SHP77 treated with DMSO at 0.1 percent for 48 hours (cell line): ENCODE measurements around the gene HAUS3.
A peak's percentile ranks its signal among the peaks of the same experiment; 100 is the strongest.

Experiments used
- DNase-seq: peaks from one replicate; lab custom pipeline; 2025; lab: John Stamatoyannopoulos, UW

HAUS3 gene

DNA sequence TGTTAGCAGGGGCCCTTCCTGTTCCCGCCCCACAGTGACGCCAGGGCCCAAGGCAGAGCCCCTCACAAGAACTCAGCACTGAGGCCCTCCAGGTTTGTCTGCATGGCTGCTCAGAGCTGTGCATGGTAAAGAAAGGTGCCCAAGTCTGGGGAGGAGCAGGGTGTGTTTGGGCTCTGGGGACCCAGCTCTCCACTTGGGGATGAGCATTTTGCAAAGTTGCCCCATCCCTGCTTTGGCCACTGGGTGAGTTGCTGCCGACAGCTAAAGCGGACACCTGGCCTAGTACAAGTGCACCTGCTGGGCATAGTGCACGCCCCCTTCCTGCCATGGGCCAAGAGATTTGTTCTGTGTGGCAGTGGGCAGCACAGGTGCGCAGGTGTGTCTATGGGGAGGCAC, 22.0 kb upstream of the HAUS3 start:
- DNase-seq = no peak

DNA sequence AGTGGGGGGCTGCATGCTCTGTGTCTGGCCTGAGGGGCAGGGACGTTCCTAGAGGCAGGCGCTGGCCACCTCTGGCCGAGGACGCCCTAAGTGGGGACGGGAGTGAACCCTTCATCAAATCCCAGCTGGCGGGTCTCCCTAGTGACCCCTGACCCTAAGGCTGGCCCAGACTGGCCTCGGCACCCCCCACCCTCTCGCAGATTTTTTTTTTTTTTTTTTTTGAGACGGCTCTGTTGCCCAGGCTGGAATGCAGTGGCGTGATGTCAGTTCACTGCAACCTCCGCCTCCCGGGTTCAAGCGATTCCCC, 21.0 kb upstream of the HAUS3 start:
- DNase-seq = no peak

DNA sequence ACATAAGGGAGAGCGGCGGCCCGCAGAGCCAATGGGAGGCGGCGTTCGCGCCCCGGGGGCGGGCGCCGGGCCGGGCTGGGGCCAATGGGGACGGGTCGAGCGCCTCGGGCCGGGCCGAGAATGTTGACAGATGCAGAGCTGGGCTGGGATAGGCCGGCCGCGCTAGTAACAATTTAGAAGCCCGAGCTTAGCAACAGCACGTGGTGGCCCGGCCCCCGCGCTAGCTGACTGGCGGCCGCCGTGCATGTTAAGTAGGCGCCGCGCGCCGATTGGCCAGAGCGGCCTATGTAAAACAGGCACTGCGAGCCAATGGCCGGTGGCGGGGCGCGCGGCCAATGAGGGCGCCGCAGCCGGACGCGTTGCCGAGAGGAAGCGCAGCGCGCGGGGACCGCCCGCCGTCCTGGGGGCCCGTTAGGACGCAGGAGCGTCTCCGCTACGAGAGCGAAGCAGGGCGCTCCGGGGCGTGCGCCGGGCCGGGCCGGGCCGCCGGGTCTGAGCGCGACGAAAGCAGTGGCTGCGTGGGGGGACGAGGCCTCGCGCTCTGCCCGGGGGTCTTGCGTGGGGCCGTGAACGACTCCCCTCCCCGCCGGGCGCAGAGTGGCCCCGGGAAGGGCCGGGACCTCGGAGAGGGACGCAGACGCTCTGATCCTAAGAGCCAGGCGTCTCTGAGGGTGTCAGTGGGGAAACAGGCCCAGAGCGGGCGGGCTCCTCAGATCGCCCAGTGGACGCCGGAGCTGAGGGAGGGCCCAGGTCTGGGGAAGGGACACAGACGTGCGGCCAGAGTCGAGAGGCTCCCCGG, 20.4 kb upstream of the HAUS3 start:
- DNase-seq = peak; percentile 63

DNA sequence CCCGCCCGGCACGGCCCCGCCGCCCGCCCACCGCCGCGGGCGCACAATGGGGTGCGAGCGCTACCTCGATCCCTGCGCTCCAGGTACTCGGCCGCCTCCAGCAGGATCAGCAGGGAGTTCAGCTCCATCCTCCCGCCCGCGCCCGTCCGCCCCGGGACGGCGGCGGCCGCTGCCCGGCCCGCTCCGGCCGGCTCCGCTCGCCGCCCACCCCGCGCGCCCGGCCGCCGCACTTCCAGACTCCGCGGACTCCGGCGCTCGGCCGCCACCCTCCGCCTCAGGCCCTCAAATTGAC, 19.9 kb upstream of the HAUS3 start, which contains the start of gene MXD4:
TSS of gene MXD4 (minus strand) at position 257 of the 292 bp plus-strand sequence. CDS start at position 128, 129 bp downstream.
- DNase-seq = no peak

DNA sequence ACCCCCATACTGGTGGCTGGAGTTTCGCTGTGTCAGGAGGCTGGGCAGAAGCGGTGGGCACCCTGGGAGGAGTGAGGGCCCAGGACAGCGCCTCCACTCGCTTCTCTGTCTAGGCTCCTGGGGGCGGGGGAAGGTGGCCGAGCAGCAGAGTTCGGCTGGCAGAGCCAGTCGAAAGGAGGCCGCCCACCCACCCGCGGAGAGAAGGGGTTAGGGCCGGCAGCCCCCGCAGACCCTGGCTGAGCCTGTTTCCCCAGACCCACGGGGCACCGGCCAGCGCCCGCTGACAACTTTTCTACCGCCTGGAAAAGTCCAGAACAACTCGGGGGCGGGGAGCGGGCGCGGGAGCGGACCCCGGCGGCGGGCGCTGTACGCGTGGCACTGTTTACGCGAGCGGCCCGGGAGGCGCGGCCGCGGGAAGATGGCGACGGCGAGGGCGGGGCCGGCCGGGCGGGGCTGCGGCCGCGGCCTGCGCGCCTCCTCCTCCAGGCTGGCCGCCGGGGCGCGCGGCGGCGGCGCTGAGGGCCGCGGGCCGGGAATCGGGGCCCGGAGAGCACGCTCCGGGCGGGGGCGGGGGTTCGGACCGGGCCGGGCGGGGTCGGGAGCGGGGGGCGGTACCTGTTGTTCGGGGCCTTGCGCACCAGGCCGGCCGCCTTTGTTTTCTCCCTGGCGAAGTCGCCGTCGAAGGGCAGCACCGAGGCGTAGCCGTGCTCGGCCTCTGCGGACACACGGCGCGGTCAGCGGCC, 19.4 kb upstream of the HAUS3 start:
- DNase-seq = no peak

DNA sequence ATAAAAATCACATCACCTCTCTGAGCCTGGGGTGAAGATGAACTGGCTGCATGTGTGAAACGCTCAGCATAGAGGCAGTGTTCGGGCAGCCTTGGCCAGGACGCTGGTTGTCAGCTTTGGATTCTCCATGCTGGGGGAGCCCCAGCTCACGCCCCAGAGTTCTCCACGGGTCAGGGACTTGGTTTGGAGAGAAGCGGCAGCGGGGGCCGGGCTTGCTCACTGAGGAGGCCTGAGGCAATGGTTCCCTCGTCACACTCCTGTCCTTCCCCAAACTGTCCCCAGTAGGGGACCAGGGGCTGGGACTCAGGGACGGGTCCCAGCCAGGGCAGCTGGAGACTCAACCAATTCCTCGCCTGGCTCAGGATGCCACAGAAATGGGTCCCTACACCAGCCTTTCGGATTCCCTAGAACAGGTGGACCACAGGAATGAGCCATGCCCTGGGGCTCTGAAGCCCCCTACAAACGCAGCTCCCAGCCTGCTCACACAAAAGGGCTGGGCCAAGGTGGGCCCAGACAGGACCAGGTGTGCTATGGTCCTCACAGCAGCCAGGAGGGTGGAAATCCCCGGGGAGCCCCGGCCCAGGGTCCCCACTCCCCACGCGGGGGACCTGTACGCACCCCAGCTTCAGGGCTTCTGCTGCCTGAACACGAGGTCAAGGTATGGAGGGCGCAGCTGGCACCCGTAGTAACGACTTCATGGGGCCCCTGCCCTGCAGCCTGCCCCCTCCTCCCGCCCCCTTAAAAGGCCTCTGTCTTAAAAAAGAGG, 18.6 kb upstream of the HAUS3 start:
- DNase-seq = no peak

DNA sequence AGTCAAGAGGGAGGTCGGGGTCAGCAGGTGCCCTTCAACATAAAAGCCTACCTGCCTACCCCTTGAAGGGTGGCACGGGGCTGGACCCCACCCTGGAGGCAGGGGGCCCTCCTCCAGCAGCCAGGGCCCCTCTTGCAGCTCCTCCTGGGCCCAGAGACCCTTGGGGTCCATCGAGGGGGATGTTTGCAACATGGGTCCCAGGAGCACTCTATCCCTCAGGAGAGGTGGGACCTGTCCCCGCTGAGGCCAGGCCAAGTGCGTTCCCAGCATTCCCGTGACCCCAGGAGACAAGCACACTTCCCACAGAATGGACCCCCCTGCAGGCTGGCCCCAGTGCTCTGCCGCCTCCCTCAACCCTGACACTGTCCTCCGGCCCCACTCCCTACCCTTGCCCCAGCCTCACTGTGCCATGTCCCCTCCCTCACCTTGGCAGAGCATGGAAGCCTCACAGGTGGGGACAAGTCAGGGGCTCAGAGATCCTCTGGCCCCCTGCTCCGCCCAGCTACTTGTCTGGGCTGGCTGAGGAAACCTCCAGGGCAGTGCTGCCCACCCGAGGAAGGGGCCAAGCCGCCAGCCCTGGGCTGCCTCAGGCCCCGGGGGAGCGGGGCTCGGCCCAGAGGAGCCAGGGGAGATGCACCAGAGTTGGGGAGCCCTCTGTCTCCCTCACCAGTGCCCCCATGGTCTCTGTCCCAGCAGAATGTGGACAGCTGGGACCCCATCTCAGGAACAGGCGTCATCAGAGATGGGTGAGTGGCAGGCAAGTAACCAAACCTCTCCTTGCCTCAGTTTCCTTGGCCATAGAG, 17.8 kb upstream of the HAUS3 start:
- DNase-seq = no peak

DNA sequence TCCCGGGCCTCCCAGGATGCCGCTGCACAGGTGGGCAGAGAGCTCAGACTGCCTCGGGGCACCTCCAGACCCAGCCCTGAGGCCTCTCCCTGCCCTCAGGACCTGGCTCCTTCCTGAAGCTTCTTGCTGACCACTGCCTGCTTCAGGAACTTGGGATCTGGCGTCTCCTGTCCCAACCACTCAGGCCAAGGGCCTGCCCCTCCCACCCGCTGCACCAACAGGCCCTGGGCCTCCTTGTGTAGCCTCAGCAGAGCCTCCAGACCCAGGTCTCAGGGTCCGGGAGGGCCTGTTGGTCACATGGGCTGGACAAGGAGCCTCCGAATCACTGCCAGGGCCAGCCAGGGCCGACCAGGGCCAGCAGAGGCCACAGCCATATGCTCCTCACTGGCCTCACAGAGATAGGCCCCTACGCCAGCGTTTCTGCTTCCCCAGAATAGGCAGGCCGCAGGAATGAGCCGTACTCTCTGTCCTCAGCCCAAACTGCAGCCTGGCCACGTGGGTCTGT, 17.2 kb upstream of the HAUS3 start:
- no peak for DNase-seq

DNA sequence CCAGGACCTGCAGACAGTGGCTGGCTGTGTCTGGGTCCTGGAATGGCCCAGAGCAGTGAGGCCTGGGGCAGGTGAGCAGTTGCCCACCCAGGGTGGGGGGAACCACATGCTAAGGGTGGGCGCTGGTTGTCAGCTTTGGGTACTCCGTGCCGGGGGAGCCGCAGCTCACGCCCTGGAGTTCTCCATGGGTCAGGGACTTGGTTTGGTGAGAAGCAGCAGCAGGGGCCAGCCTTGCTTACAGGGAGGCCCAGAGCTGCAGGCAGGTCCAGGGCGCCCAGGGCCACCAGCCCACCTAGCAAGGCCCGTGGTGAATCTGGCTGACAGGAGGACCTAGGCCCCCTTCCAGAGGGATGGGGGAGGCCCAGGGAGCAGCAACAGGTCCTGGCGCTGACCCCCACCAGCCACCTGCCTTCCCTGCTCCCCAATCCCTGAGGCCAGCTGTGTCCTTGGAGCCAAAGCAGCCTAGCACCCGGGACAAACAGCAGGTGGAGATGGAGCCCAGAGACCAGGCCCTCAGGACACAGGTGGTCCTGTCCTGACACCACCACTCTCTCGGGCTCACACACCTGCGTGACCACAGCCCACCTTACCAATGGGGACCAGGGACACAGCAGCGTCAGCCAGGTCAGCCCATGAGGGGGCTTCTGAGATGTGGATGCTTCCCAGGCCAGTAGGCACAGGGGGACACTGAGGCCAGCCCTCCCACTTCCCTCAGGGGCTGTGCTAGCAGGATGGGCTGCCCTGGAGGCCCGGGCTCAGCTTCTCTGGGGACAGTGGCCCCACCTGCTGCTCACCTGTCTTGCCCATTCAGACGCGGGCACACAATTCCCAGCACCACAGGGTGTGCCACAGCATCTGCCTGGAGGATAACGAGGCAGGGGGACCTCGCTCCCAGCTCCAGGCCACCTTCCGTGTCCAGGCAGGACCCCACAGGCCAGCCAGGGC, 16.4 kb upstream of the HAUS3 start:
- DNase-seq = no peak

DNA sequence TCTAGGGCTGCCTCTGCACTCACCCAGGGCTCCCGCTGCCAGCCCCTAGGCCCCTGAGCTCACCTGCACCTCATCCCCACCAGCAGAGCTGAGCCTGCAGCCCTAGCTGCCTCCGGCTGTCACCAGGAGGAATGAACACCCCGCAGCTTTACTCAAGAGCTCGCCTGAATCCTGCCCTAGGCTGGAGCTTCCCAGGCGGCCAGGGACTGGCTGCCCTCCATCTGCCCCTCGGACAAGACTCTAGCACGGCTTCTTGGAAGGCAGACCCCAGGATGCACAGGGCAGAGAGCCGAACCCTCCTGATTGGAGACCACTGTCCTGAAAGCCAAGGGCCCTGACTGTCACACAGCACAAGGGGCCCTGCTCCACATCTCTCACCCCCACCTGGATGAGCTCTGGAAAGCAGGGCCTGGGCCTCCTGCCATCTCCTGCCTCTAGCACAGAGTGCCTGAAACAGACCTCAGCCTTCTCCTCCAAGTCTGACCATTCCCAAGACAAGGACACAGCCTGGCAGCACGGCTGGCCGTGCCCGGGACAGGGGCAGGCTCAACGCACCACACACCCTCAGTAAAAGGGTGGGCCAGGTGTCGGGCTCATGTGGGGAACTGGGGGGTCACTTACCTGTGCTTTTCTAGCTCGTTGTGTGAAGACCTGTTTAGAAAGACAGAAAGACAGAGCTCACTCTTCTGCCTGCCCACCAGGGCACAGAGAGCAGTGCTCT, 15.6 kb upstream of the HAUS3 start:
- no peak for DNase-seq

DNA sequence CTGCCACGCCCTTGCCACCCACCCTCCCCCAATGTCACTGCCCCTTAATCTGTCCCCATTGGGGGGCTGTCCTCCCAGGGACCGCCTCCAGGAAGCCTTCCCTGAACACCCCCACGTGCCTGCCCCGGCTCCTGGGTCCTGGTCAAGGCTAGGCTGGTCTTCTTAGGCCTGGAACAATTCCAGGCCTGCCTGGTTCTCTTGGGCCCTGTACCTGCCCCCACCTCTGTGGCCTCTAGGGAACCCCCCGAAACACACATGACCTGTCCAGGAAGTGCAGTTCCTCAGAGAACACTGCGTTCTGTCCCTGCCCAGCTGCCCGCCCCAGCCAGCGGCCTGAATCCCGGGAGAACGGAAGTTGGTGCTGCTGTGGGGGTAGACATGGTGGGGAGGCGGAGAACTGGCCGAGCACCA, 14.9 kb upstream of the HAUS3 start:
- no peak for DNase-seq

DNA sequence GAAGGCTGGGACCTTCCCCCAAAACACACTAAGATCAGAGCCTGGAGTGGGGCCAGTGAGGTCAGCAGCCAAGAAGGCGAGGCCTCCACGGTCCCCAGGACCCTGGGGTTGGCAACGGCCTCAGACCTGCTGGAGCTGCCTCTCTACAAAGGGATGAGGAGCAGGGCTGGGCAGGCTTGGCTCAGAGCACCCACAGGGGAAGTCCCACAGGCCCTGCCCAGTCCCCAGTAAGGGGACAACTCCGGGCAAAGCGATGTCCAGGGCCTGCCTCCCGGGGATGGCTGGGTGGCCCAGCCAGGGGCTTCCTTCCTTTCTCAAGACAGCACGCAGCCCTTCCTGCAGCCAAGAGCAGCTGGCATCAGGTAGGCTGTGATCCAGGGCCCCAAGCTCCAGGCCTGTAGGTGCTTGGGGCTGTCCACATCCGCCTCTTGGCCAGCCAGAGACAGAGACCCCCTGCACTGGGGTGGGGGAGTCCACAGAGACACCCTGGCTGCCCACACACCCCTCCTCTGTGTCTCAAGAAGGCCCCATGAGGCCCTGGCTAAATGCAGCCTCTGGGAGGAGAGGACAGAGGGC, 14.3 kb upstream of the HAUS3 start:
- no peak for DNase-seq

DNA sequence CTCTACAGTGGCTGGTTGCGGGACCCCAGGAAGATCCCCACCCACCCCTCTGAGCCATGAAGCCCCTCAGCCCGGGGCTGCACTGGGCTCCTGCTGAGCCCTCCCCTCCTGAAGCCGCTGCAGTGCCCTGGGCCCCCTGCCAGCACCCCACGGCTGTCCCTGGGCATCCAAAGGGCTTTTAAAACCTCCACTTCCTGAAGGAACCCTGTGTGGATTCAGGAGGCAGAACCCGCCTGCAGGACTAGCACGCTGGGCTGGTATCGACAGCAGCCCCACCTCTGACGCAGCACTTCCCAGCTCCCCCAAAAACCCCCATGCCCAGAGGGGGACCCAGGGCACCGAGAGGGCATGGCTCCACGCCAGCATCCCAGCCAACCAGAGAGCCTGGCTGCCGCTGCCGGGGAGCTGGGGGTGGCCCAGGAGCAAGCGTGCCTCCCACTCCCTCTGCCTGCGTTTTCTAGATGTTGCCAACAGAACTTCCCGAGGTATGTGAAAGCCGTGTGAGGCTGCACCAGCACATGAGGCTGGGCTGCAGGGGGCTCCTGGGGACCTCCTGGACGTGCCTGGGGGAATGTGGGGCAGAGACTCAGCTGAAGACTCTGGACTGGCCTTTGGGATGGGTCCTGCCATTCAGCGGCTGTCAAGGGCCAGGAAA, 13.7 kb upstream of the HAUS3 start:
- DNase-seq = no peak

DNA sequence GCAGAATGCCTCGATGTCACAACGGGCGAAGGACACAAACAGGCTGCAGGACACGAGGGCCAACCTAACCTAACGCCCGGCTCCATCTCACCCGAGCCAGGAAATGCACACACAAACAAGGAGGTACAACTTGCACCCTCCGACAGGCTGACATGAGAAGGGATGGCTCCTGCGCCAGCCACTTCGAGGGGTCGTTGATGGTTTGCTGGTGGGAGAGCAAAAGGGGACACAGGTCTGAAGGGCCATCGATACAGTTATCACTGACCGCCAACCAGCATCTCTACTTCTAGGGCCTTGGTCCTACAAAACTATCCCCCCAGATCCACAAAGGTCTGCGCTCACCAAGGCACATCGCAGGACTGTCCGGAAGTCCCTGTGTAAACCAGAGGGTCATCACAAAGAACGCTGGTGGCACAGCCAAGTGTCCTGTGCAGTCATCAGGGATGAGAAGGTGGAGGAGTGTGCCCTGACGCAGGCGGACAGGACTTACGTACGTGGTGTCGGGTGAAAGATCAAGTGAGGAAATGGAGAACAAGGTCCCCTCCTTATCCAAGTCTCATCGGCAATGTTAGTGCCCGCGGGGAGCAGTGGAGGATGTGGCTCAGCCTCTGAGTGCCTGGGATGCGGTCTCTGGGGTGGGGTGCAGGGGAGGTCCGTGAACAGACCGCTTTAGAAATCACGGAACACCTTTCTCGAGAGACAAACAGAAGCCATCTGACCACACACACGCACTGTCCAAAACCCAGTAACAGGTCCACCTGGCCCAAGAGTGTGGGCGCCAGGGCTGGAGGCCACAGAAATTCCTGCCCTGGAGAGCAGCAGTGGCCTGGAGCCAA, 13.0 kb upstream of the HAUS3 start:
- DNase-seq = no peak

DNA sequence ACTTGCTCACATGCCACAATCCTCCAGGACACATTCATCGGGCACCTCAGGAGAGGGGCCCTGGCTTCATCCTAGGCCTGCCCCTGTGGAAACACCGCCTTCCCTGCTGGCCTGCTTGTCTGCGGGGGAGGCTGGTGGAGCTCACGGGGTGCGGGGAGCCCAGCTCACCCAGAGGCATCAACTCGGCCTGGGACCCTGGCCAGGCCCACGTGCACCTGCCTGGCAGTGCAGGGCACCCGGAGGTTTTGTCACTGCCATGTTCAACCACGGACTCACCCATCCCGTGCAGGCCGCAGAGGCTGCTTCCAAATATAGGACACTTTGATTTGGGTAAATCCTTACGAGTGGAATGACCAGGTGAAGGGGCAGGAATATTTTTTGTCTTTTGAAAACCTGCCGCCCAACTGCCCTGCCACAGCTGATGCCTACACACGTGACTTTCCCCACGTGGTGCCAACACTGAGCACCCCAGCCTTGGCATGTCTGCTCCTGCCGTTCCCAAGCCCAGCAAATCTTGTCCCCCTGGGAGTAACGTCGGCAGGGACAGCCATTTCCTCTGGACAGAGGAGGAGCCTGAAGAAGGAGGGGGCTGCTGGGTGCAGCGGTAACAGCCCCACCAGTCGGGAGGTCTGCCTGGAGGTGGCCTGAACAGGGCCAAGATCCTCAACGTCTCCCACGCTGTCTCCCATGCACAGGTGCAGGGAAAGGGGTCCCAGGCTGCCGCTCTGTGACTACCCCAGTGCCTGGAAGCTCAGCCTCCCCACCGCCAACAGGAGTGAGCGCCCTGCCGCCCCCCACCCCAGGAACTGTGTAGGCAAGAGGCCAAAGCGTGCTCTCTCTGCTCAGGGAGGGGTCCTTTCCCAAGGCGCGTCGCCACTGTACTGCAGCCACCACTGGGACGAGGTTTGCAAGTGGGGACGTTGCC, 11.5 kb upstream of the HAUS3 start:
- DNase-seq = no peak

DNA sequence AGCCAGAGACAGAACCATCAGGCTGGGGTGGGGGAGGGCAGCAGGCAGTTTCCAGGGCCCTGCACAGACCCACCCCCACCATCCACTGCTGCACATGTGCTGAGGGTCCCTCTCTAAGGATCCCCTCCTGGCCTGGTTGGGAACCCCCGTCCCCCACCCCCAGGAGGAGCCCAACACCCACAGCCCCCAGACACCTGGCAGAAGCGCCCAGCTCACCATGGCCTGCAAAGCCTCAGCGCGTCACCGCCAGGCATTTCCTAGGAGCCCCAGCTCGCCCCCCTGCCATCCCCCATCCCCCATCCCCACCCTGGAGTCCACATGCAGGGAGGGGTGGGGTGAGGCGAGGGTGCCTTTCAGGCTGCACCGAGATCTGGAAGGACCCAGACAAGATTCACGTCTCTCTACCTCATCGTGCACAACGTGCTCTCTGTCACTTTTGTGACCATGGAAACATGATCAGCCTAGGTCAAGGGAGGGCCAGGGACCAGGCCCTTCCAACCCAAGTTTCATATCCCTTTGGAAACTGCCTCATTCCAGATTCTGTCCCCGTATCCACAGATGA, 10.7 kb upstream of the HAUS3 start:
- DNase-seq = no peak
